ENCODE results near the gene SUMO3. TPM values are rescaled to one million over a fixed set of nuclear protein-coding genes. Genes with fewer than 3 reads are reported as not detected.
A peak's percentile ranks its signal among the peaks of the same experiment; 100 is the strongest.

SUMO3 gene
- total RNA-seq: 73.9 TPM
- long read RNA-seq, transcript SUMO3-201 (4 exons, 1,807 nt): major isoform, 43 of 50 reads
- long read RNA-seq, partial matches to known transcripts: 1 of 50 reads
- long read RNA-seq, other reads (novel, unspliced or antisense): 5 of 50 reads

GRCh38 chr21:44817914-44818639 is at the start of gene SUMO3:
SUMO3 (minus strand) TSS chr21:44818062; CDS start chr21:44817968, 94 bp downstream.
- DNase-seq (ENCODE audit: missing footprints): peak; percentile 89
- ATAC-seq: peak; percentile 69
- intact Hi-C loops (cut with DNase I): loop anchor here (1.0 to 10.0 kb wide), 3 partner anchors 56 to 317 kb away; no protein-coding TSS in a partner anchor

- DNase-seq (ENCODE audit: missing footprints): no peak
- intact Hi-C loops (cut with DNase I): no loop called here
- ATAC-seq: no peak
Observed at GRCh38 chr21:44867464-44867863, 49.6 kb upstream of the SUMO3 start.

GRCh38 chr21:44866780-44867179 is 48.9 kb upstream of the SUMO3 start:
- no peak for DNase-seq (ENCODE audit: missing footprints)
- ATAC-seq: no peak
- intact Hi-C loops (cut with DNase I): no loop called here

GRCh38 chr21:44865561-44866280 is 47.9 kb upstream of the SUMO3 start:
- intact Hi-C loops (cut with DNase I): no loop called here
- DNase-seq (ENCODE audit: missing footprints) (no peak), ATAC-seq (no peak)

- intact Hi-C loops (cut with DNase I): no loop called here
- ATAC-seq: no peak
- DNase-seq (ENCODE audit: missing footprints): no peak
Observed at GRCh38 chr21:44862869-44863685, 45.2 kb upstream of the SUMO3 start.

GRCh38 chr21:44858791-44859190 is 40.9 kb upstream of the SUMO3 start:
- ATAC-seq (no peak), DNase-seq (ENCODE audit: missing footprints) (no peak)
- intact Hi-C loops (cut with DNase I): no loop called here

- DNase-seq (ENCODE audit: missing footprints) (no peak), ATAC-seq (peak; percentile 35)
- intact Hi-C loops (cut with DNase I): no loop called here
Observed at GRCh38 chr21:44858291-44858690, 40.4 kb upstream of the SUMO3 start.

GRCh38 chr21:44857127-44857892 is 39.4 kb upstream of the SUMO3 start:
- intact Hi-C loops (cut with DNase I): no loop called here
- ATAC-seq: no peak
- DNase-seq (ENCODE audit: missing footprints): no peak

- intact Hi-C loops (cut with DNase I): no loop called here
- no peak for DNase-seq (ENCODE audit: missing footprints)
- no peak for ATAC-seq
Observed at GRCh38 chr21:44856131-44856530, 38.3 kb upstream of the SUMO3 start.

GRCh38 chr21:44855572-44855971 is 37.7 kb upstream of the SUMO3 start:
- DNase-seq (ENCODE audit: missing footprints): no peak
- peak; percentile 41 for ATAC-seq
- intact Hi-C loops (cut with DNase I): no loop called here

- ATAC-seq (no peak), DNase-seq (ENCODE audit: missing footprints) (no peak)
- intact Hi-C loops (cut with DNase I): no loop called here
Observed at GRCh38 chr21:44854664-44855446, 37.0 kb upstream of the SUMO3 start.

GRCh38 chr21:44854391-44854663 is 36.5 kb upstream of the SUMO3 start:
- no peak for DNase-seq (ENCODE audit: missing footprints)
- intact Hi-C loops (cut with DNase I): no loop called here

GRCh38 chr21:44853601-44854390 is 35.9 kb upstream of the SUMO3 start:
- ATAC-seq: peak; percentile 49
- intact Hi-C loops (cut with DNase I): no loop called here
- DNase-seq (ENCODE audit: missing footprints): no peak

More at GRCh38 chr21:44854391-44854663, 36.5 kb upstream of the SUMO3 start:
- ATAC-seq: no peak

GRCh38 chr21:44850905-44851657 is 33.2 kb upstream of the SUMO3 start:
- DNase-seq (ENCODE audit: missing footprints): no peak
- no peak for ATAC-seq
- intact Hi-C loops (cut with DNase I): no loop called here

GRCh38 chr21:44850208-44850800 is 32.4 kb upstream of the SUMO3 start:
- intact Hi-C loops (cut with DNase I): no loop called here
- ATAC-seq (no peak), DNase-seq (ENCODE audit: missing footprints) (no peak)

- intact Hi-C loops (cut with DNase I): no loop called here
- ATAC-seq (no peak), DNase-seq (ENCODE audit: missing footprints) (no peak)
Observed at GRCh38 chr21:44849616-44850130, 31.8 kb upstream of the SUMO3 start.
